SK-N-SH treated with all-trans-retinoic acid at 6 μM for 48 hours (cell line): ENCODE data around the gene CRAT.

Experiments
- ATAC-seq: fragments of 200-7000 bp; cut with Tn5 transposase; 3 replicates; pipeline ENCODE4 v1.9.1; 2020; ENCODE audit warnings: mild to moderate bottlenecking, moderate library complexity
- BACH2 ChIP-seq: fragments of 250-450 bp; sonication (Bioruptor Pico); IDR thresholded peaks from 2 replicates; pipeline ENCODE4 v1.9.0; 2021; ENCODE audit warnings: mild to moderate bottlenecking, borderline replicate concordance
- CREB5 ChIP-seq: fragments of 250-450 bp; sonication (Bioruptor Pico); IDR thresholded peaks from 2 replicates; pipeline ENCODE4 v1.5.1; 2020; ENCODE audit warnings: low read depth, mild to moderate bottlenecking, moderate library complexity
- CSDC2 ChIP-seq: fragments of 250-450 bp; sonication (Bioruptor Pico); IDR thresholded peaks from 2 replicates; pipeline ENCODE4 v1.5.0; 2020; ENCODE audit warnings: mild to moderate bottlenecking, moderate library complexity
- CSRNP3 ChIP-seq: fragments of 250-450 bp; sonication (Bioruptor Pico); IDR thresholded peaks from 2 replicates; pipeline ENCODE4 v1.5.1; 2021; ENCODE audit warnings: mild to moderate bottlenecking, moderate library complexity
- ESRRG ChIP-seq: fragments of 250-450 bp; sonication (Bioruptor Pico); IDR thresholded peaks from 2 replicates; pipeline ENCODE4 v1.6.1; 2021; ENCODE audit warnings: mild to moderate bottlenecking
- ISL1 ChIP-seq: fragments of 250-450 bp; sonication (Bioruptor Pico); IDR thresholded peaks from 2 replicates; pipeline ENCODE4 v2.1.2; 2022; ENCODE audit warnings: mild to moderate bottlenecking, moderate library complexity
- PATZ1 ChIP-seq: fragments of 250-450 bp; sonication (Bioruptor Pico); IDR thresholded peaks from 2 replicates; pipeline ENCODE4 v1.8.0; 2020; ENCODE audit warnings: mild to moderate bottlenecking, moderate library complexity, borderline replicate concordance
- PPARA ChIP-seq: fragments of 250-450 bp; sonication (Bioruptor Pico); IDR thresholded peaks from 2 replicates; pipeline ENCODE4 v1.5.0; 2020; ENCODE audit warnings: mild to moderate bottlenecking, borderline replicate concordance
- RARB ChIP-seq: fragments of 250-450 bp; sonication (Bioruptor Pico); IDR thresholded peaks from 2 replicates; pipeline ENCODE4 v1.8.0; 2021; ENCODE audit warnings: mild to moderate bottlenecking, moderate library complexity
- SNAI2 ChIP-seq: fragments of 250-450 bp; sonication (Bioruptor Pico); IDR thresholded peaks from 2 replicates; pipeline ENCODE4 v1.5.0; 2020; ENCODE audit warnings: mild to moderate bottlenecking, moderate library complexity
- TCF4 ChIP-seq: fragments of 250-450 bp; sonication (Bioruptor Pico); IDR thresholded peaks from 2 replicates; pipeline ENCODE4 v1.8.0; 2021; ENCODE audit warnings: mild to moderate bottlenecking, moderate library complexity, borderline replicate concordance
- TOX ChIP-seq: fragments of 250-450 bp; sonication (Bioruptor Pico); IDR thresholded peaks from 2 replicates; pipeline ENCODE4 v1.8.0; 2021; ENCODE audit warnings: mild to moderate bottlenecking, moderate library complexity, borderline replicate concordance
- TSHZ2 ChIP-seq: fragments of 250-450 bp; sonication (Bioruptor Pico); IDR thresholded peaks from 2 replicates; pipeline ENCODE4 v1.5.0; 2020; ENCODE audit warnings: mild to moderate bottlenecking, moderate library complexity
- ZC3H10 ChIP-seq: fragments of 250-450 bp; sonication (Bioruptor Pico); IDR thresholded peaks from 2 replicates; pipeline ENCODE4 v1.5.1; 2021; ENCODE audit warnings: mild to moderate bottlenecking, moderate library complexity
- ZFP3 ChIP-seq: fragments of 250-450 bp; sonication (Bioruptor Pico); IDR thresholded peaks from 2 replicates; pipeline ENCODE4 v1.5.0; 2020; ENCODE audit warnings: mild to moderate bottlenecking, moderate library complexity
- ZFP30 ChIP-seq: fragments of 450-650 bp; formaldehyde crosslinking; IDR thresholded peaks from 2 replicates; pipeline ENCODE4 v1.5.0; 2022; ENCODE audit warnings: mild to moderate bottlenecking, moderate library complexity
- ZNF565 ChIP-seq: fragments of 450-650 bp; formaldehyde crosslinking; conservative IDR thresholded peaks from 2 replicates; pipeline ENCODE4 v1.5.0; 2020; ENCODE audit warnings: low read depth, mild to moderate bottlenecking, moderate library complexity
- ZNF70 ChIP-seq: fragments of 450-650 bp; formaldehyde crosslinking; IDR thresholded peaks from 2 replicates; pipeline ENCODE4 v1.5.0; 2020; ENCODE audit warnings: mild to moderate bottlenecking, moderate library complexity
- ZNF8 ChIP-seq: fragments of 450-650 bp; formaldehyde crosslinking; IDR thresholded peaks from 2 replicates; pipeline ENCODE4 v1.5.0; 2020; ENCODE audit warnings: mild to moderate bottlenecking, moderate library complexity

The CRAT gene

GRCh38 chr9:129148463-129149204, 38.0 kb upstream of the CRAT start:
- no peak for TF ChIP-seq PATZ1 (CRISPR knock-in tag)
- no peak for TF ChIP-seq SNAI2 (CRISPR knock-in tag)
- TF ChIP-seq ZNF8 = no peak
- no peak for TF ChIP-seq CREB5
- no peak for TF ChIP-seq ZFP30 (CRISPR knock-in tag)
- TF ChIP-seq RARB (CRISPR knock-in tag) = no peak
- no peak for TF ChIP-seq ZNF70 (CRISPR knock-in tag)
- TF ChIP-seq TSHZ2 (CRISPR knock-in tag) = no peak
- ATAC-seq = no peak

- peak; percentile 8 for ATAC-seq
Observed at GRCh38 chr9:129146441-129146941, 35.9 kb upstream of the CRAT start.

GRCh38 chr9:129145841-129146292, 35.3 kb upstream of the CRAT start:
- TF ChIP-seq CSRNP3 (CRISPR knock-in tag) (no peak), ZNF8 (no peak), PATZ1 (CRISPR knock-in tag) (peak; percentile 84; the same call in 1 of the 2 replicates), TOX (CRISPR knock-in tag) (no peak), RARB (CRISPR knock-in tag) (no peak), CSDC2 (CRISPR knock-in tag) (peak; percentile 13; the same call in 1 of the 2 replicates), ZFP3 (CRISPR knock-in tag) (0 out of 2 replicates have a peak, but pooled peaks have one; percentile 23), ZNF565 (no peak)
- peak; percentile 26 for ATAC-seq

More at GRCh38 chr9:129146441-129146941, 35.9 kb upstream of the CRAT start:
- TF ChIP-seq TCF4 (CRISPR knock-in tag) (no peak), ISL1 (CRISPR knock-in tag) (no peak), BACH2 (CRISPR knock-in tag) (no peak), ESRRG (CRISPR knock-in tag) (no peak), CREB5 (no peak), PPARA (no peak), ZC3H10 (CRISPR knock-in tag) (no peak)
